MM.1S (cell line): ENCODE results near the gene VAPB.

Experiments used
- DNase-seq: peaks from one replicate; pipeline ENCODE4 v3.0.0-alpha.2; 2015
- H2AFZ ChIP-seq: fragments of 300-600 bp; sonication (generic); 2 replicates; pipeline ENCODE4 v1.6.0; 2016; ENCODE audit warnings: antibody characterized with exemption, low read length
- H3F3A ChIP-seq: fragments of 300-600 bp; sonication (generic); 2 replicates; pipeline ENCODE4 v1.6.1; 2016; ENCODE audit warnings: mild to moderate bottlenecking, antibody characterized with exemption, low read length, moderate library complexity, mixed read lengths; ENCODE audit not compliant: insufficient read depth
- H3K27ac ChIP-seq: fragments of 300-600 bp; sonication (generic); 2 replicates; pipeline ENCODE4 v1.5.1; 2016; ENCODE audit warnings: mild to moderate bottlenecking, low read length
- H3K27me3 ChIP-seq: fragments of 300-600 bp; sonication (generic); replicated peaks from 2 replicates; pipeline ENCODE4 v1.6.0; 2016; ENCODE audit warnings: low read length; ENCODE audit not compliant: insufficient read depth
- H3K36me3 ChIP-seq: fragments of 300-600 bp; sonication (generic); replicated peaks from 2 replicates; pipeline ENCODE4 v1.6.1; 2016; ENCODE audit warnings: mild to moderate bottlenecking, low read length, mixed read lengths; ENCODE audit not compliant: insufficient read depth
- H3K4me1 ChIP-seq: fragments of 300-600 bp; sonication (generic); 2 replicates; pipeline ENCODE4 v1.6.1; 2016; ENCODE audit warnings: low read length, mixed read lengths
- H3K4me2 ChIP-seq: fragments of 300-600 bp; sonication (generic); 2 replicates; pipeline ENCODE4 v1.6.0; 2016; ENCODE audit warnings: low read depth, low read length
- H3K4me3 ChIP-seq: fragments of 300-600 bp; sonication (generic); 2 replicates; pipeline ENCODE4 v1.5.1; 2016; ENCODE audit warnings: low read length, mixed read lengths
- H3K79me2 ChIP-seq: fragments of 300-600 bp; sonication (generic); 2 replicates; pipeline ENCODE4 v1.6.1; 2016; ENCODE audit warnings: mixed run types, low read length, mixed read lengths
- H3K9ac ChIP-seq: fragments of 300-600 bp; sonication (generic); 2 replicates; pipeline ENCODE4 v1.6.1; 2016; ENCODE audit warnings: low read length, mixed read lengths
- H3K9me2 ChIP-seq: fragments of 300-600 bp; sonication (generic); replicated peaks from 2 replicates; pipeline ENCODE4 v1.6.1; 2016; ENCODE audit warnings: mild to moderate bottlenecking, low read length, mixed read lengths; ENCODE audit not compliant: insufficient read depth
- H3K9me3 ChIP-seq: fragments of 300-600 bp; sonication (generic); replicated peaks from 2 replicates; pipeline ENCODE4 v1.6.1; 2016; ENCODE audit warnings: mild to moderate bottlenecking, low read length, mixed read lengths; ENCODE audit not compliant: insufficient read depth
- H4K20me1 ChIP-seq: fragments of 300-600 bp; sonication (generic); 2 replicates; pipeline ENCODE4 v1.6.1; 2016; ENCODE audit warnings: mild to moderate bottlenecking, low read length, moderate library complexity, mixed read lengths; ENCODE audit not compliant: insufficient read depth
- CTCF ChIP-seq: fragments of 300-600 bp; sonication (generic); IDR thresholded peaks from 2 replicates; pipeline ENCODE4 v1.5.1; 2016; ENCODE audit warnings: antibody characterized with exemption, low read length, mixed read lengths
- EZH2 ChIP-seq: fragments of 300-600 bp; sonication (generic); optimal IDR thresholded peaks from 2 replicates; pipeline ENCODE3; 2017; ENCODE audit warnings: low read depth, mild to moderate bottlenecking, antibody characterized with exemption, low read length, mixed read lengths
- EZH2phosphoT487 ChIP-seq: fragments of 300-600 bp; sonication (generic); IDR thresholded peaks from 2 replicates; pipeline ENCODE4 v1.6.1; 2018; ENCODE audit warnings: antibody characterized with exemption, low read length

Gene VAPB

GRCh38 chr20:58361481-58362205, 27.4 kb upstream of the VAPB start:
- Histone ChIP-seq H3K4me1 (no peaks in the 10 kb centered on the region), H3K27ac (no peak overlapping the region), H3K9ac (no peak overlapping the region), H3K4me2 (no peak overlapping the region), H3K9me2 (no peaks in the 10 kb centered on the region), H3K79me2 (no peaks in the 10 kb centered on the region), H2AFZ (no peak overlapping the region), H3K4me3 (no peak overlapping the region), H3K36me3 (peaks cover 3% of the 10 kb centered on the region; the same call in 1 of the 2 replicates), H3K27me3 (no peaks in the 10 kb centered on the region), H4K20me1 (no peaks in the 10 kb centered on the region), H3K9me3 (no peaks in the 10 kb centered on the region), H3F3A (no peaks in the 10 kb centered on the region)
- no peak for TF ChIP-seq EZH2
- no peak for TF ChIP-seq EZH2phosphoT487
- no peak for TF ChIP-seq CTCF
- no peak for DNase-seq

- H3K79me2 ChIP-seq: no peaks in the 10 kb centered on the region
- H3K4me2 ChIP-seq: no peak overlapping the region
- H3K9me3 ChIP-seq: no peaks in the 10 kb centered on the region
- H3K27ac ChIP-seq: no peak overlapping the region
- H3K4me3 ChIP-seq: no peak overlapping the region
- H3K36me3 ChIP-seq: peaks cover 3% of the 10 kb centered on the region; the same call in 1 of the 2 replicates
- DNase-seq: no peak
- H3F3A ChIP-seq: no peaks in the 10 kb centered on the region
- no peak overlapping the region for H2AFZ ChIP-seq
- no peaks in the 10 kb centered on the region for H4K20me1 ChIP-seq
- no peaks in the 10 kb centered on the region for H3K9me2 ChIP-seq
- no peak overlapping the region for H3K9ac ChIP-seq
- TF ChIP-seq CTCF: no peak
- no peak for TF ChIP-seq EZH2
- TF ChIP-seq EZH2phosphoT487: no peak
- no peaks in the 10 kb centered on the region for H3K4me1 ChIP-seq
- no peaks in the 10 kb centered on the region for H3K27me3 ChIP-seq
These were observed 26.9 kb upstream of the VAPB start for GRCh38 chr20:58362206-58362516.

DNA sequence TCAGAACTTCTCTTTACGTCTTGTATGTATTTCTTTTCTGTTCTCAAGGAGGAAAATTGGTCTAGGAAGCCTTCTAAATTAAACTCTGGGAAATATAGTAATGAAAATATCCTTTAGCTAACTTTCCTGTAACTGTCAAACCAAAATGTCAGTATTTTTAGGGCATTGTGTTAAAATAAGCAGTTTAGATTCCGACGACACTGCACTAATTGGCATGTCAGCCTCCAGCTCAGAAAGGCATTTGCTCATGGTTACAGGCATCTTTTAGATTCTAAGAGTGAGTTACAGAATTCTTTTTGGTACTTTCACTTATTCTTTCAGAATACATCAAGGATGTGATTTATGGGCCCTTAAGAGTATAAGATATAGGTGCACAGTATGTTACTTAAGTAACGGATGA, 26.1 kb upstream of the VAPB start:
- H3K4me1 ChIP-seq: no peaks in the 10 kb centered on the region
- H3F3A ChIP-seq: no peaks in the 10 kb centered on the region
- TF ChIP-seq EZH2 (no peak), CTCF (no peak), EZH2phosphoT487 (no peak)
- peaks cover under 1% of the 10 kb centered on the region; the same call in 1 of the 2 replicates for H3K36me3 ChIP-seq
- H3K27ac ChIP-seq: no peak overlapping the region
- H3K4me3 ChIP-seq: no peak overlapping the region
- H3K9me2 ChIP-seq: no peaks in the 10 kb centered on the region
- H3K4me2 ChIP-seq: no peak overlapping the region
- H3K9ac ChIP-seq: no peak overlapping the region
- DNase-seq: no peak
- H4K20me1 ChIP-seq: no peaks in the 10 kb centered on the region
- no peaks in the 10 kb centered on the region for H3K79me2 ChIP-seq
- H3K27me3 ChIP-seq: no peaks in the 10 kb centered on the region
- H3K9me3 ChIP-seq: no peaks in the 10 kb centered on the region
- no peak overlapping the region for H2AFZ ChIP-seq
